Measurements from ENCODE around the gene HRCT1. TPM values are rescaled to one million over a fixed set of nuclear protein-coding genes. Genes with fewer than 3 reads are reported as not detected.

Gene HRCT1
- total and polyA plus RNA-seq, 2 of the 4 experiments (the other 2 are of a cell fraction) = 1.1 to 3.9 TPM

- peak; percentile 65 for DNase-seq
- H3K56ac ChIP-seq (ENCODE audit: extremely low read depth, insufficient read depth, low read length) = no peak overlapping the region
- no peak overlapping the region for H2AFZ ChIP-seq (replicated peaks; ENCODE audit: low read length, poor library complexity)
- no TSS peak for BruUV-seq (replicated peaks)
- no peak overlapping the region for H3K9ac ChIP-seq (ENCODE audit: low read depth, low read length)
- ChIA-PET POLR2A (ENCODE audit: unreplicated experiment) (interaction anchor here (1.2 kb wide), 1 partner anchor 43 kb away, joined by 4 read pairs; no protein-coding TSS in a partner anchor), CTCF (interaction anchor here (0.6 to 1.6 kb wide), 9 partner anchors 8 to 264 kb away, joined by 3 to 20 read pairs (median 3); no protein-coding TSS in a partner anchor)
- no peak overlapping the region for H4K5ac ChIP-seq (ENCODE audit: low read depth, low read length)
- H2AK9ac ChIP-seq (replicated peaks; ENCODE audit: low read depth, low read length, poor library complexity) = no peak overlapping the region
- H3K27me3 ChIP-seq (ENCODE audit: control insufficient read depth, insufficient read depth, low read length) = peaks cover 5% of the 10 kb centered on the region; the same call in 1 of the 2 replicates
- peaks cover 29% of the 10 kb centered on the region for H3K4me1 ChIP-seq (ENCODE audit: control insufficient read depth, insufficient read depth, low read length)
- H2BK15ac ChIP-seq (ENCODE audit: low read depth, low read length) = no peak overlapping the region
- intact Hi-C loops (cut with micrococcal nuclease) = loop anchor here (1.0 kb wide), 2 partner anchors 42 to 120 kb away; no protein-coding TSS in a partner anchor
- no CpG with 5 or more reads among the region's 3 CpGs for WGBS, 2 experiments (ENCODE audit: extremely low coverage in 2 of 2, insufficient read length in 1 of 2)
- no peak overlapping the region for H3K4me2 ChIP-seq (ENCODE audit: low read depth, low read length)
- peaks cover 14% of the 10 kb centered on the region for H3K9me1 ChIP-seq (ENCODE audit: insufficient read depth, low read length)
- H3K4ac ChIP-seq (ENCODE audit: low read depth, low read length) = no peak overlapping the region
- H2BK120ac ChIP-seq (ENCODE audit: low read depth, low read length) = no peak overlapping the region
- H4K91ac ChIP-seq (ENCODE audit: insufficient read depth, low read depth, low read length) = no peak overlapping the region
- H3K79me1 ChIP-seq (ENCODE audit: low read depth in 1 of 2, low read length in 2 of 2) = peaks cover 0 to 16% of the 10 kb centered on the region in 2 experiments; a peak in 2 of 4 replicates
- TF ChIP-seq CEBPB (IDR thresholded peaks at IDR 0.05; ENCODE audit: low read depth, low read length) = no peak
- TF ChIP-seq POLR2A (IDR thresholded peaks at IDR 0.05; ENCODE audit: low read depth, low read length) = no peak
- TF ChIP-seq RCOR1 (IDR thresholded peaks at IDR 0.05; ENCODE audit: insufficient replicate concordance, low read length) = no peak
- TF ChIP-seq NFE2L2 (IDR thresholded peaks at IDR 0.05; ENCODE audit: low read depth, low read length) = no peak
- TF ChIP-seq, protein P1, sequence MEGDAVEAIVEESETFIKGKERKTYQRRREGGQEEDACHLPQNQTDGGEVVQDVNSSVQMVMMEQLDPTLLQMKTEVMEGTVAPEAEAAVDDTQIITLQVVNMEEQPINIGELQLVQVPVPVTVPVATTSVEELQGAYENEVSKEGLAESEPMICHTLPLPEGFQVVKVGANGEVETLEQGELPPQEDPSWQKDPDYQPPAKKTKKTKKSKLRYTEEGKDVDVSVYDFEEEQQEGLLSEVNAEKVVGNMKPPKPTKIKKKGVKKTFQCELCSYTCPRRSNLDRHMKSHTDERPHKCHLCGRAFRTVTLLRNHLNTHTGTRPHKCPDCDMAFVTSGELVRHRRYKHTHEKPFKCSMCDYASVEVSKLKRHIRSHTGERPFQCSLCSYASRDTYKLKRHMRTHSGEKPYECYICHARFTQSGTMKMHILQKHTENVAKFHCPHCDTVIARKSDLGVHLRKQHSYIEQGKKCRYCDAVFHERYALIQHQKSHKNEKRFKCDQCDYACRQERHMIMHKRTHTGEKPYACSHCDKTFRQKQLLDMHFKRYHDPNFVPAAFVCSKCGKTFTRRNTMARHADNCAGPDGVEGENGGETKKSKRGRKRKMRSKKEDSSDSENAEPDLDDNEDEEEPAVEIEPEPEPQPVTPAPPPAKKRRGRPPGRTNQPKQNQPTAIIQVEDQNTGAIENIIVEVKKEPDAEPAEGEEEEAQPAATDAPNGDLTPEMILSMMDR (conservative IDR thresholded peaks at IDR 0.05; ENCODE audit: low read depth, low read length) = peak; percentile 73
- no peak for TF ChIP-seq FOS (IDR thresholded peaks at IDR 0.05; ENCODE audit: low read depth, low read length)
- TF ChIP-seq SMC3 (IDR thresholded peaks at IDR 0.05; ENCODE audit: low read depth, low read length) = peak; percentile 73
- peak; percentile 73 for TF ChIP-seq RAD21 (IDR thresholded peaks at IDR 0.05; ENCODE audit: low read length)
- TF ChIP-seq MAFK (IDR thresholded peaks at IDR 0.05; ENCODE audit: low read depth, low read length) = no peak
- TF ChIP-seq MXI1 (IDR thresholded peaks at IDR 0.05; ENCODE audit: borderline replicate concordance, low read depth, low read length) = no peak
- TF ChIP-seq MAZ (IDR thresholded peaks at IDR 0.05; ENCODE audit: borderline replicate concordance, low read depth, low read length) = no peak
- no peak overlapping the region for H3K23ac ChIP-seq (ENCODE audit: low read depth, low read length)
- no peaks in the 10 kb centered on the region for H3K36me3 ChIP-seq (ENCODE audit: control insufficient read depth, insufficient read depth, low read length)
- H3K4me3 ChIP-seq (ENCODE audit: insufficient read depth, low read depth, low read length) = no peak overlapping the region
- no peak overlapping the region for H3K18ac ChIP-seq (ENCODE audit: low read depth, low read length)
- H4K8ac ChIP-seq (ENCODE audit: low read depth in 2 of 2, low read length in 2 of 2) = no peak overlapping the region
- in situ Hi-C loops (cut with MboI; ENCODE audit: low sequenced_read_pairs) = loop anchor here (5.0 kb wide), 1 partner anchor 44 kb away; no protein-coding TSS in a partner anchor
- ATAC-seq (ENCODE audit: low read depth) = no peak
- H3K9me3 ChIP-seq (ENCODE audit: control insufficient read depth, insufficient read depth, low read length) = no peaks in the 10 kb centered on the region
- no peak overlapping the region for H2AK5ac ChIP-seq (ENCODE audit: low read depth, low read length)
- H3K14ac ChIP-seq (replicated peaks; ENCODE audit: low read depth, low read length) = no peak overlapping the region
- H3K27ac ChIP-seq (ENCODE audit: insufficient read depth, low read length) = no peak overlapping the region
- dilution Hi-C loops (cut with HindIII; ENCODE audit: low sequenced_read_pairs, unreplicated experiment) = no loop called here
- no peak overlapping the region for H2BK20ac ChIP-seq (ENCODE audit: low read depth, low read length)
- no peaks in the 10 kb centered on the region for H4K20me1 ChIP-seq (ENCODE audit: insufficient read depth, low read length)
- no peak overlapping the region for H2BK5ac ChIP-seq (ENCODE audit: low read depth, low read length, poor library complexity, severe bottlenecking)
Observed at GRCh38 chr9:35903049-35903448, 3.0 kb upstream of the HRCT1 start.

Data from IMR-90 (cell line).